GM18519 (cell line): ENCODE measurements around the gene GORASP2.

Experiments
- ATAC-seq: cut with Tn5 transposase; IDR thresholded peaks from one replicate; pipeline ENCODE4 v1.9.1; 2021; ENCODE audit warnings: mild to moderate bottlenecking, moderate library complexity; ENCODE audit not compliant: unreplicated experiment, low FRiP score

The GORASP2 gene

GRCh38 chr2:170963386-170963785, 34.3 kb downstream of the GORASP2 start:
- no peak for ATAC-seq

- ATAC-seq, result no peak
These were observed 36.6 kb downstream of the GORASP2 start for GRCh38 chr2:170965446-170966225.

GRCh38 chr2:170966648-170967396, 37.8 kb downstream of the GORASP2 start:
- no peak for ATAC-seq

- no peak for ATAC-seq
These were observed 38.5 kb downstream of the GORASP2 start for GRCh38 chr2:170967553-170967952.

GRCh38 chr2:170968205-170969003, 39.4 kb downstream of the GORASP2 start:
- no peak for ATAC-seq

GRCh38 chr2:170969030-170969429, 40.0 kb downstream of the GORASP2 start:
- ATAC-seq, result no peak

- no peak for ATAC-seq
These were observed 40.9 kb downstream of the GORASP2 start for GRCh38 chr2:170969872-170970496.

- no peak for ATAC-seq
These were observed 42.0 kb downstream of the GORASP2 start for GRCh38 chr2:170971071-170971470.

- no peak for ATAC-seq
These were observed 43.5 kb downstream of the GORASP2 start for GRCh38 chr2:170972296-170973224.

GRCh38 chr2:170973225-170973491, 44.1 kb downstream of the GORASP2 start:
- ATAC-seq, result no peak

GRCh38 chr2:170973492-170974303, 44.6 kb downstream of the GORASP2 start:
- peak; percentile 68 for ATAC-seq

GRCh38 chr2:170974304-170974993, 45.4 kb downstream of the GORASP2 start:
- ATAC-seq, result no peak

GRCh38 chr2:170975127-170975942, 46.3 kb downstream of the GORASP2 start:
- ATAC-seq, result no peak

GRCh38 chr2:170975943-170976270, 46.9 kb downstream of the GORASP2 start:
- ATAC-seq, result no peak

GRCh38 chr2:170984079-170984478, 55.0 kb downstream of the GORASP2 start:
- no peak for ATAC-seq

- ATAC-seq, result no peak
These were observed 56.4 kb downstream of the GORASP2 start for GRCh38 chr2:170985407-170985806.

GRCh38 chr2:170986566-170987258, 57.7 kb downstream of the GORASP2 start:
- no peak for ATAC-seq
